ENCODE data around the gene TMEM9.
A peak's percentile ranks its signal among the peaks of the same experiment; 100 is the strongest.

DNA sequence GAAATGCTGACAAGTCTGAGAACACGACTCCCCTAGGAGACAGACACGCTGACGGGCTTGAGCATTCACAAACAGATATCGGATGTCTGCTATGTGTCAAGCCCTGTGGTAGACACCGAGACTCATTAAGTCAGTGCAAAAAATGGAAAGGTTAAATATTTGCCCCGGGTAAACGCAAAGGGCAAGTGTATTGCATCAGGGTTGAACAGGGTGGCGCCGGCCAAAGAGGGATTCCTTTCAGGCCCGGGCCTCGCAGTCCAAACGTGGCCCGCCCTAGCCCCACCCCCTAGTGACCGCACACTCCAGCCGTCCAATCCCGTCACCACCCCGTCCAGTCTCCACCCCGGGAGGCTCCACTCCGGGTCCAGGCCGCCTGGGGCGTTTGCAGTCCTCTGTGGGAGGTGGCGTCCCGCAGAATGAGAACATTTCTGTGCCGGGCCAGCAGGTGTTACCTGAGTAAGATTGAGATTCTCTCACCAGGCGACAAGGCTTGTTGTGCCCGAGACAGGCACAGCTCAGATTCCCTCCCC, 16.3 kb upstream of the TMEM9 start:
- TF ChIP-seq PHF20 (IDR thresholded peaks at IDR 0.05; ENCODE audit: partially characterized antibody): peak; percentile 26
- no peak for TF ChIP-seq SREBF1 (IDR thresholded peaks at IDR 0.05; ENCODE audit: borderline replicate concordance, low read depth, low read length)
- TF ChIP-seq ZNF165 (CRISPR knock-in tag; IDR thresholded peaks at IDR 0.05; ENCODE audit: borderline replicate concordance): peak; percentile 93
- TF ChIP-seq RNF2 (IDR thresholded peaks at IDR 0.05): peak; percentile 87
- TF ChIP-seq TGIF2 (CRISPR knock-in tag; IDR thresholded peaks at IDR 0.05): no peak
- 0 out of 2 replicates have a peak, but pooled peaks have one; percentile 2 for TF ChIP-seq PML (IDR thresholded peaks at IDR 0.05; ENCODE audit: low read length)
- peak; percentile 92 for TF ChIP-seq MEIS2 (IDR thresholded peaks at IDR 0.05; ENCODE audit: partially characterized antibody)
- TF ChIP-seq HIVEP1 (CRISPR knock-in tag; IDR thresholded peaks at IDR 0.05): peak; percentile 78; the same call in 1 of the 2 replicates
- TF ChIP-seq, protein P1, sequence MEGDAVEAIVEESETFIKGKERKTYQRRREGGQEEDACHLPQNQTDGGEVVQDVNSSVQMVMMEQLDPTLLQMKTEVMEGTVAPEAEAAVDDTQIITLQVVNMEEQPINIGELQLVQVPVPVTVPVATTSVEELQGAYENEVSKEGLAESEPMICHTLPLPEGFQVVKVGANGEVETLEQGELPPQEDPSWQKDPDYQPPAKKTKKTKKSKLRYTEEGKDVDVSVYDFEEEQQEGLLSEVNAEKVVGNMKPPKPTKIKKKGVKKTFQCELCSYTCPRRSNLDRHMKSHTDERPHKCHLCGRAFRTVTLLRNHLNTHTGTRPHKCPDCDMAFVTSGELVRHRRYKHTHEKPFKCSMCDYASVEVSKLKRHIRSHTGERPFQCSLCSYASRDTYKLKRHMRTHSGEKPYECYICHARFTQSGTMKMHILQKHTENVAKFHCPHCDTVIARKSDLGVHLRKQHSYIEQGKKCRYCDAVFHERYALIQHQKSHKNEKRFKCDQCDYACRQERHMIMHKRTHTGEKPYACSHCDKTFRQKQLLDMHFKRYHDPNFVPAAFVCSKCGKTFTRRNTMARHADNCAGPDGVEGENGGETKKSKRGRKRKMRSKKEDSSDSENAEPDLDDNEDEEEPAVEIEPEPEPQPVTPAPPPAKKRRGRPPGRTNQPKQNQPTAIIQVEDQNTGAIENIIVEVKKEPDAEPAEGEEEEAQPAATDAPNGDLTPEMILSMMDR (IDR thresholded peaks at IDR 0.05 in 2 of 3, conservative IDR thresholded peaks at IDR 0.05 in 1 of 3; ENCODE audit: insufficient read depth in 2 of 3, low read depth in 1 of 3, low read length in 3 of 3): peak in 1 of 3 experiments; percentile 31; a peak in 1 of 6 replicates

Data from K562 (cell line).